ENCODE data around the gene ERBB2. TPM values are rescaled to one million over a fixed set of nuclear protein-coding genes. Genes with fewer than 3 reads are reported as not detected.

ERBB2 gene
- polyA plus RNA-seq, 4 donors, result 43.0 to 208 (median 69.7) TPM

- peaks cover 0 to 6% (median 0%) of the 10 kb centered on the region in 3 donors for H3K4me1 ChIP-seq (ENCODE audit: control insufficient read depth in 3 of 3, insufficient read depth in 2 of 3, low read depth in 1 of 3, low read length in 2 of 3)
- no peaks in the 10 kb centered on the region for H3K9me3 ChIP-seq (ENCODE audit: control insufficient read depth in 2 of 2, insufficient read depth in 1 of 2, low read depth in 1 of 2, low read length in 1 of 2)
- FAIRE-seq (no peak), DNase-seq (no peak)
- no peak overlapping the region for H3K4me3 ChIP-seq (ENCODE audit: low read depth in 1 of 3, low read length in 3 of 3)
- H3K27me3 ChIP-seq (ENCODE audit: control insufficient read depth in 3 of 3, insufficient read depth in 3 of 3, low read length in 3 of 3), result no peaks in the 10 kb centered on the region
- no peak overlapping the region for H3K27ac ChIP-seq (ENCODE audit: low read depth in 1 of 3, low read length in 2 of 3)
- H3K36me3 ChIP-seq (ENCODE audit: control insufficient read depth in 3 of 3, insufficient read depth in 2 of 3, low read depth in 1 of 3, low read length in 3 of 3), result peaks cover 0 to 23% (median 0%) of the 10 kb centered on the region in 3 donors
- WGBS, 3 donors, result 64 to 70% (median 68%) methylated on average over 5 of the region's 5 CpGs
Measured at GRCh38 chr17:39751016-39751543, 51.2 kb downstream of the ERBB2 start.

- no peaks in the 10 kb centered on the region for H3K9me3 ChIP-seq (ENCODE audit: control insufficient read depth in 2 of 2, insufficient read depth in 1 of 2, low read depth in 1 of 2, low read length in 1 of 2)
- DNase-seq (no peak), FAIRE-seq (no peak)
- H3K36me3 ChIP-seq (ENCODE audit: control insufficient read depth in 3 of 3, insufficient read depth in 2 of 3, low read depth in 1 of 3, low read length in 3 of 3), result peaks cover 0 to 17% (median 0%) of the 10 kb centered on the region in 3 donors
- H3K4me3 ChIP-seq (ENCODE audit: low read depth in 1 of 3, low read length in 3 of 3), result no peak overlapping the region
- 66 to 69% (median 68%) methylated on average over 10 of the region's 10 CpGs for WGBS, 3 donors
- no peak overlapping the region for H3K27ac ChIP-seq (ENCODE audit: low read depth in 1 of 3, low read length in 2 of 3)
- no peaks in the 10 kb centered on the region for H3K27me3 ChIP-seq (ENCODE audit: control insufficient read depth in 3 of 3, insufficient read depth in 3 of 3, low read length in 3 of 3)
- H3K4me1 ChIP-seq (ENCODE audit: control insufficient read depth in 3 of 3, insufficient read depth in 2 of 3, low read depth in 1 of 3, low read length in 2 of 3), result peaks cover 0 to 6% (median 0%) of the 10 kb centered on the region in 3 donors
Measured at GRCh38 chr17:39751637-39752036, 51.8 kb downstream of the ERBB2 start.

DNA sequence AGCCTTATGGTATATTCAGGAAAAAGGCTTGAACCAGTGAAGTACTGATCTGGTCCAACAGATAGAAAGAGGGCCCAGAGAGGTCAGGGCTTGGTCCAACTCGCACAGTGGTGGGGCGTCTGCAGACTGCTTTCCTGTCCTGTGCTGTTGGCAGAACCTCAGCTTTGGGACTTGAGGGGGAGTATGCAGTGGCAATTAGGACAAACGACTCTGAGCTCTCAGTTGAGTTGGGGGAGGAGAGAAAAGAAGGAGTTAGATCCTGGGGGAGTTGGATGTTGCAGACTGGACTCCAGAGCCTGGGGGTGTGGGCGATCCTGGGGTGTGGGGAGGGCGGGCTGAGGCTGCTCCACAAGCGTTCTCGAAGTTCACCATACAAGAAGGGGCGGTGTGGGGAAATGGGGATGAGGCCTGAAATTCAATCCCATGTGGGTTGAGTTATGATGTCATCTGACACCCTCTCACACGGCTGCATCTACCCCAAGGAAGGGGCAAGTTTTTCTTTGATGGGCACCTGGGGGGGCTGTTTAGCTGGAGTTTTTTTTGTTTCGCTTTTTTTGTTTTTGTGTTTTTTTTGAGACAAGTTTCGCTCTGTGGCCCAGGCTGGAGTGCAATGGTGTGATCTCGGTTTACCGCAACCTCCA, 52.5 kb downstream of the ERBB2 start:
- H3K27ac ChIP-seq (ENCODE audit: low read depth in 1 of 3, low read length in 2 of 3), result no peak overlapping the region
- H3K9me3 ChIP-seq (ENCODE audit: control insufficient read depth in 2 of 2, insufficient read depth in 1 of 2, low read depth in 1 of 2, low read length in 1 of 2), result no peaks in the 10 kb centered on the region
- H3K27me3 ChIP-seq (ENCODE audit: control insufficient read depth in 3 of 3, insufficient read depth in 3 of 3, low read length in 3 of 3), result no peaks in the 10 kb centered on the region
- DNase-seq, result no peak
- peaks cover 0 to 6% (median 0%) of the 10 kb centered on the region in 3 donors for H3K4me1 ChIP-seq (ENCODE audit: control insufficient read depth in 3 of 3, insufficient read depth in 2 of 3, low read depth in 1 of 3, low read length in 2 of 3)
- no peak for FAIRE-seq
- no peak overlapping the region for H3K4me3 ChIP-seq (ENCODE audit: low read depth in 1 of 3, low read length in 3 of 3)
- H3K36me3 ChIP-seq (ENCODE audit: control insufficient read depth in 3 of 3, insufficient read depth in 2 of 3, low read depth in 1 of 3, low read length in 3 of 3), result peaks cover 0 to 10% (median 0%) of the 10 kb centered on the region in 3 donors
- 81 to 85% (median 83%) methylated on average over 13 of the region's 13 CpGs for WGBS, 3 donors

DNA sequence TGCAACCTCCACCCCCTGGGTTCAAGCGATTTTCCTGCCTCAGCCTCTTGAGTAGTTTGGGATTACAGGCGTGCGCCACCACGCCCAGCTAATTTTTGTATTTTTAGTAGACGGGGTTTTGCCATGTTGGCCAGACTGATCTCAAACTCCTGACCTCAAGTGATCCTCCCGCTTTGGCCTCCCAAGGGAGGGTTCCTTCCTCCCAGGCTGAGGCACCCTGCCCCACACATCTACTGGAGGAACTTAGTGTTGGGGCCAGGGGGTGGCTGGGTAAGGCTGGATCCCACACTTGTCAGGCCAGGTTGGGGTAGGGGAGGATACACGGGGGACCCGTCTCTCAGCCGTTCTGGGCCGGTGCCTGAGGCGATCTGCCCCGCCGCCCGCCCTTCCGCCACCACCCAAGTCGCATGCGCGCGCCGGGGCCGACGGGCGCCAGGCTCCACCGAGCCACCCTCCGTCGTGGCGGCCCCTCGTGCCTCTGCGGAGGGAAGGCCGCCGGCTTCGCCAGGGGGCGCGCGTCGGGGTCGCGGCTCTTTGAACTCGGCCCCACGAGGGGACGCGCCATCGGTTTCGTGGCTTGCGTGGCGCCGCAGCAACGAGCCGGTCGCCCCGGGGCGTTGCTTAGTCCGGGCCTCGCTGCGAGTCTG, 53.8 kb downstream of the ERBB2 start:
- peaks cover 0 to 4% (median 0%) of the 10 kb centered on the region in 3 donors for H3K27me3 ChIP-seq (ENCODE audit: control insufficient read depth in 3 of 3, insufficient read depth in 3 of 3, low read length in 3 of 3)
- DNase-seq (peak in 1 of 2 donors; percentile 58), FAIRE-seq (no peak)
- H3K4me3 ChIP-seq (ENCODE audit: low read depth in 1 of 3, low read length in 3 of 3), result peak overlapping the region; percentile 54 to 81 (median 65)
- peaks cover 0 to 1% (median 0%) of the 10 kb centered on the region in 3 donors for H3K36me3 ChIP-seq (ENCODE audit: control insufficient read depth in 3 of 3, insufficient read depth in 2 of 3, low read depth in 1 of 3, low read length in 3 of 3)
- peaks cover 0 to 6% (median 0%) of the 10 kb centered on the region in 3 donors for H3K4me1 ChIP-seq (ENCODE audit: control insufficient read depth in 3 of 3, insufficient read depth in 2 of 3, low read depth in 1 of 3, low read length in 2 of 3)
- peak overlapping the region; percentile 87 to 97 (median 95) for H3K27ac ChIP-seq (ENCODE audit: low read depth in 1 of 3, low read length in 2 of 3)
- H3K9me3 ChIP-seq (ENCODE audit: control insufficient read depth in 2 of 2, insufficient read depth in 1 of 2, low read depth in 1 of 2, low read length in 1 of 2), result no peaks in the 10 kb centered on the region
- 5 to 7% (median 5%) methylated on average over 37 to 55 of the region's 55 CpGs for WGBS, 3 donors

- H3K36me3 ChIP-seq (ENCODE audit: control insufficient read depth in 3 of 3, insufficient read depth in 2 of 3, low read depth in 1 of 3, low read length in 3 of 3), result no peaks in the 10 kb centered on the region
- peak; percentile 95 to 97 for DNase-seq
- WGBS, 3 donors, result 0 to 1% (median 1%) methylated on average over 52 to 91 of the region's 91 CpGs
- no peaks in the 10 kb centered on the region for H3K9me3 ChIP-seq (ENCODE audit: control insufficient read depth in 2 of 2, insufficient read depth in 1 of 2, low read depth in 1 of 2, low read length in 1 of 2)
- H3K4me3 ChIP-seq (ENCODE audit: low read depth in 1 of 3, low read length in 3 of 3), result peak overlapping the region; percentile 54 to 81 (median 65)
- FAIRE-seq, result no peak
- H3K4me1 ChIP-seq (ENCODE audit: control insufficient read depth in 3 of 3, insufficient read depth in 2 of 3, low read depth in 1 of 3, low read length in 2 of 3), result peaks cover 0 to 6% (median 0%) of the 10 kb centered on the region in 3 donors
- H3K27me3 ChIP-seq (ENCODE audit: control insufficient read depth in 3 of 3, insufficient read depth in 3 of 3, low read length in 3 of 3), result peaks cover 0 to 4% (median 0%) of the 10 kb centered on the region in 3 donors
- peak overlapping the region; percentile 87 to 97 (median 95) for H3K27ac ChIP-seq (ENCODE audit: low read depth in 1 of 3, low read length in 2 of 3)
Measured at GRCh38 chr17:39754161-39754957, 54.5 kb downstream of the ERBB2 start.

GRCh38 chr17:39754958-39755553, 55.2 kb downstream of the ERBB2 start:
- H3K4me1 ChIP-seq (ENCODE audit: control insufficient read depth in 3 of 3, insufficient read depth in 2 of 3, low read depth in 1 of 3, low read length in 2 of 3), result peaks cover 0 to 6% (median 0%) of the 10 kb centered on the region in 3 donors
- no peak for FAIRE-seq
- peak overlapping the region; percentile 87 to 97 (median 95) for H3K27ac ChIP-seq (ENCODE audit: low read depth in 1 of 3, low read length in 2 of 3)
- 22 to 36% (median 27%) methylated on average over 19 to 21 of the region's 21 CpGs for WGBS, 3 donors
- no peaks in the 10 kb centered on the region for H3K9me3 ChIP-seq (ENCODE audit: control insufficient read depth in 2 of 2, insufficient read depth in 1 of 2, low read depth in 1 of 2, low read length in 1 of 2)
- peak in 1 of 2 donors; percentile 27 for DNase-seq
- no peaks in the 10 kb centered on the region for H3K36me3 ChIP-seq (ENCODE audit: control insufficient read depth in 3 of 3, insufficient read depth in 2 of 3, low read depth in 1 of 3, low read length in 3 of 3)
- H3K27me3 ChIP-seq (ENCODE audit: control insufficient read depth in 3 of 3, insufficient read depth in 3 of 3, low read length in 3 of 3), result peaks cover 0 to 4% (median 0%) of the 10 kb centered on the region in 3 donors
- H3K4me3 ChIP-seq (ENCODE audit: low read depth in 1 of 3, low read length in 3 of 3), result peak overlapping the region; percentile 27 to 81 (median 65)

GRCh38 chr17:39755554-39756379, 55.9 kb downstream of the ERBB2 start:
- no peak for DNase-seq
- H3K4me3 ChIP-seq (ENCODE audit: low read depth in 1 of 3, low read length in 3 of 3), result no peak overlapping the region
- H3K27me3 ChIP-seq (ENCODE audit: control insufficient read depth in 3 of 3, insufficient read depth in 3 of 3, low read length in 3 of 3), result peaks cover 0 to 6% (median 0%) of the 10 kb centered on the region in 3 donors
- H3K27ac ChIP-seq (ENCODE audit: low read depth in 1 of 3, low read length in 2 of 3), result peak overlapping the region in 2 of 3 donors; percentile 95 to 97
- H3K36me3 ChIP-seq (ENCODE audit: control insufficient read depth in 3 of 3, insufficient read depth in 2 of 3, low read depth in 1 of 3, low read length in 3 of 3), result no peaks in the 10 kb centered on the region
- H3K4me1 ChIP-seq (ENCODE audit: control insufficient read depth in 3 of 3, insufficient read depth in 2 of 3, low read depth in 1 of 3, low read length in 2 of 3), result peaks cover 0 to 6% (median 0%) of the 10 kb centered on the region in 3 donors
- WGBS, 3 donors, result 55 to 63% (median 58%) methylated on average over 17 to 18 of the region's 18 CpGs
- no peaks in the 10 kb centered on the region for H3K9me3 ChIP-seq (ENCODE audit: control insufficient read depth in 2 of 2, insufficient read depth in 1 of 2, low read depth in 1 of 2, low read length in 1 of 2)
- no peak for FAIRE-seq
